Embryonic facial prominence (tissue), 1 donor: Measurements from ENCODE around the gene PRSS38.

Experiments
- DNase-seq: peaks from one replicate; pipeline ENCODE4 v3.0.0-alpha.2; 2016; ENCODE audit errors: extremely low spot score

PRSS38 gene

DNA sequence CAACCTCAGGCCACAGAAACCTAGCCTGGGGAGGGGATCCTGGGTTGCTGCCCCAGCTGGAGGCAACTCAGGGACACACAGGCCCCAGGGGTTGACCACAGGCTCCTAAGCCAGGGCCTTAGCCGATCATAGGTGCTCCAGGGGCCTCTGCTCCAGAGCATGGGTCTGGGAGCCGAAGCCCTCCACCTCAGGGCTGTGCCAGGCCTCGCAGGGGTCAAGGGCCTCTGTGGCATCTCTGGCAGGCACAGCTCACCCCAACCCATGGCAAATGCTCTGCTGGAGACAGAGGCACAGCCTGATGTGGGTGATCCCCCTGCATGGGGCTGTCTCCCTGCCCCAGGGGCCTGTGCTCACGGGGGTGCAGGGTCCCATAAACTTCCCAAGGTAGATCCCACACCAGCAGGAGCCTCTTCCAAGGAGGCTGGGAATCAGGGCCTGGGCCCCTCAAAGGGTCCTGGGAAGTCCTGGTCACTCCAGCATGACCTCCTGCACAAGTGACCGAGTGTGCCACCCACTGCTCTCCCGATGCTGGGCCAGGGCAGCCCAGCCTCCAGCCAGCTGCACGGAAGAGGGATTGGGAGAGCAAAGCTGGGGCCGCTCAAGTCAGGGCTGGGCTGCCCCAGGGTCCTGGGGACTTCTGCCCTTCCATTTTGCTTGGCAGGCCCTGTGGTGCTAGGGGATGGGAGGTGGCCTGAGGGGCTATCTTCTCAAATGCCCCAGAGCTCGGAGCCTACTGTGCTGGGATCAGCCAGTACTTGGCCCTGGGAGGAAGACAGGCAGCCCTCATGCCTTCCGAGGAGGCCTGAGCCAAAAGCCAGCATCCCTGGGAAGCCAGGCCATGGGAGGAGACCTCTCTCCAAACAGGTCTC is 22.2 kb upstream of the PRSS38 start:
- no peak for DNase-seq

DNA sequence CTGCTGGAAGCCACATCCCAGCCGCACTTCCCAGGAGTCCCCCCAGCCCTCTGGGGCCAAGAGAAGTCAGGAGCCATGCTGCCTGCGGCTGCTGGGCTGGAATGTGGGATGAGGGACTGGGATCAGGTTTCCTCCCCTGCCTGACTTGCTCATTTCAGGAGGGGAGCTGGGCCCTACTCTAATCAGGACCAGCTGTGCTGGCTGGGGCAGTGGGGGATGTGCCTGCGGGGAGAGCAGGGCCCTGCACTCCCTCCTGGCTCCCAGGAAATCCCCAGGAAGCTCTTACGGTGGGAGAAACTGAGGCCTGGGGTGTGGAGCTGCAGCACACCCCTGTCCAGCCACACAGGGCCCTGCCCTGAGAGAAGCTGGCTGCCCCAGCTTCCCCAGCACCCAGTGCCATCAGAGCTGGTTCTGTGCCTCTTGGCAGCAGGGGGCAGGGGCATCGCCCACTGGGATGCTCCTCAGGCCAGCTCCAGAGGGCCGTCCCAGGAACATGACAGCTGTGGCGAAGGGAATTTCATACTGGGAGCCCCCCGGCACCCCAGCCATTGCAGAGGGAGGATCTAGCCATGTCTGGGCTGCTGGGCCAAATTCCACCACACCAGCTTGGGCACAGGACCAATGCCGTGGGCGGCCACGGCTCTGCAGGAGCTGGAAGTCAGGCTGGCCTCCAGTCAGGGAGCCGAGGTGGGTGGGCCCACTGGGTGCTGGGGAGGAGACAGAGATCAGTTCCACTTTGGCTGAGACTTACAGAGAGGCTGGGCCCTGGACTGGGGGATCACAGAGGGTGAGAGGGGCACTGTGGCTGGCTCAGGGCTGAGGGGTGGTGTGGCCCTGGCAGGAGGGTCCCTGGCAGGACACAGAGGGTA is 21.3 kb upstream of the PRSS38 start:
- DNase-seq = peak; percentile 70

- DNase-seq = no peak
Measured at GRCh38 chr1:227794817-227795192, 20.7 kb upstream of the PRSS38 start.

GRCh38 chr1:227795732-227796131 is 19.7 kb upstream of the PRSS38 start:
- no peak for DNase-seq

DNA sequence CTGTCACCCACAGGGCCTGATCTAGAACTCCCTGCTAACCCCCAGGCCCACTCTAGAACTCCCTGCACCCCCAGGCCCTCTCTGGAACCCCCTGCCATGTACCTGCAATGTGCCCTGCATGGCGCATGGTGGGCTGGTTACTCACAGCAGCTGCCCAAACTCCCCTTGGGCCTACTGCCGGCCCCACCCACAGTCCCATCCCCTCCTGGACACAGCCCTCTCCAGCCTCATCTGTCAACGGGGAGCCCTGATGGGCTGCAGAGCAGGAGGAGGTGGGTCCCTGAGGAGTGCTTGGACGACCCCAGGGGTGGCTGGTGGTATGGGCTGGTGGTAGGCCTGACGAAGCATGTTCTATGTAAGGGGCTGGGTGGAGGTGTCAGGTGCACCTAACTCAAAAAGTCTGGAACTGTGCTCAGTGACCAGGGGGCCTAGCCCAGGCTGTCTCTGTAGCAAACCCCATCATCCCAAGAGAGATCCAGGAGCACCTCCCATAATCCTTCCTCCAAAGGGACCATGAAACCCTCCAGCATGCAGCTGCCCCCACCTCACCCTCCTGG is 19.0 kb upstream of the PRSS38 start:
- no peak for DNase-seq

- no peak for DNase-seq
Measured at GRCh38 chr1:227797144-227797543, 18.3 kb upstream of the PRSS38 start.

DNA sequence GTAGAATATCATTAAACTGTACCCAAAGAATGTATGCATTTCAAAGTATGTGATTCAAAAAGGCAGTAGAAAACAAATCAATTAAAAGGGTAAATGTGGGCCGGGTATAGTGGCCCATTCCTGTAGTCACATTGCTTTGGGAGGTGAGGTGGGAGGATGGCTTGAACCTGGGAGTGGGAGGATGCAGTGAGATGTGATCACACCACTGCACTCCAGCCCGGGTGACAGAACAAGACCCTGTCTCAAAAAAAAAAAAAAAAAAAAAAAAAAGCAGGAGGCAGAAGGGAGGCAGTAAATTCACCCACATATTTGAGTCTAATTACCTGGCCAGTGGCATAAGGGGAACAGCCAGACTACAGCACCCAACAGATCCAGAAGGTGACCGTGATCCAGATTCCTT is 17.9 kb upstream of the PRSS38 start:
- no peak for DNase-seq

- DNase-seq = no peak
Measured at GRCh38 chr1:227798078-227798802, 17.2 kb upstream of the PRSS38 start.

DNA sequence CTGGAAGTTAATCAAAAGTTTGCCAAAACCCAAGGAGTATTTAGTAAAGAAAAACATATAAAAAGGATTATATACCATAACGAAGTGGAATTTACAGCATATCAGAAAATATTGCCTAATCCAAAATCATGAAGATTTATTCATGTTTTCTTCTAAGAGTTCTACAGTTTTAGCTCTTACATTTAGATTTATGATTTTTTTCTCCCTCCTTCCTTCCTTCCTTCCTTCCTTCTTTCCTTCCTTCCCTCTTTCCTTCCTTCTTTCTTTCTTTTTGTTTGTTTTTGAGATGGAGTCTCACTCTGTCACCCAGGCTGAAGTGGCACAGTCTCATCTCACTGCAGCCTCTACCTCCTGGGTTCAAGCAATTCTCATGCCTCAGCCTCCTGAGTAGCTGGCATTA is 15.7 kb upstream of the PRSS38 start:
- no peak for DNase-seq

- no peak for DNase-seq
Measured at GRCh38 chr1:227803933-227804332, 11.5 kb upstream of the PRSS38 start.

DNA sequence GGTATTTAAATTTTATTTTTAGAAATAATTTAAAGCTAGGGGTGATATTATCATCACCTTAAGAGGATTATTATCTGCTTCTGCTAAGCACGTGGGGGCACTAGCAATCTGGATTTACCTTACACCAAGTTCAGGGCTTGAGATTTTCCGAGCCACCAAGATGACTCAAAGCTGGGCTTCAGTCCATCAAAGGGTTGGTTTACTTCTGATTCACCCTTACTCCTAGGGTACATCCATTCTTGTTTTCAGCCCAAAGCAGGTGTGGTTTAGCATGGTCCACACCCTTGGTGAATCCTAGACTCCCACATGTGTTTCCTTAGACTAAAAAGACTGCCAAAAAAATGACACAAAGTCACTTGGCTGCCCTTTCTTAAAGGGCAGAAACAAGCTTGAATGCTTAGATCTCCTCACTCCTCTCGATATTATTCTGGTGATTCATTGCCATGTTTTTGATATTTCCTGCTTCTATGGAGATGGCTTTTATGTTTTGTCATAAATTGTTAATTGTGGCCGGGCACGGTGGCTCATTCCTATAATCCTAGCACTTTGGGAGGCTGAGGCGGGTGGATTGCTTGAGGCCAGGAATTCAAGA is 9.8 kb upstream of the PRSS38 start:
- no peak for DNase-seq

DNA sequence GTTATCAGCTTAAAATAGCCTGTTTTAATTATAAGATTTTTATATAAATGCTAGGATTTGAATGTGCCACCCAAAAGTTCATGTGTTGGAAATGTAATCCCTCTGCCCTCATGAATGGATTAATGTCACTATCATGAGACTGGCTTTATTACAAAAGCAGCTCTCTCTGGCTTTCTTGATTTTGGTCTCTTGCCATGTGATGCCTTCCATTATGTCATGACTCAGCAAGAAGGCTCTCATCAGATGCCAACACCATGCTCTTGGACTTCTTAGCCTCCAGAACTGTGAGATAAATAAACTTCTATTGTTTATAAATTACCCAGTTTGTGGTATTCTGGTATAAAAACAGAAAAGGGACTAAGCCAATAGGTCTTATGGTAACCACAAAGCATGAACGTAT is 6.9 kb upstream of the PRSS38 start:
- no peak for DNase-seq

DNA sequence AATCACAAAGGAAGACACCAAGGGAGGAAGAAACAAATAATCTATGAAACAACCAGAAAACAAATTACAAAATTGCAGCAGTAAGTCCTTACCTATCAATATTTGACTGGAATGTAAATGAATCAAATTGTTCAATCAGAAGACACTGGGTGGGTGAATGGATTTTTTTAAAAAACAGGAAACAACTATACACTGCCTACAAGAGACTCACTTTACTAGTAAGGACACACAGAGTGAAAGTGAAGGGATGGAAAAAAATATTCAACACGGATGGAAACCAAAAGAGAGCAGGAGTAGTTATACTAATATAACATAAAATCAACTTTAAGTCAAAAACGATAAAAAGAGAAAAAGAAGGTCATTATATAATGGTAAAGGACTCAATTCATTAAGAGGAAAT is 6.4 kb upstream of the PRSS38 start:
- no peak for DNase-seq

DNA sequence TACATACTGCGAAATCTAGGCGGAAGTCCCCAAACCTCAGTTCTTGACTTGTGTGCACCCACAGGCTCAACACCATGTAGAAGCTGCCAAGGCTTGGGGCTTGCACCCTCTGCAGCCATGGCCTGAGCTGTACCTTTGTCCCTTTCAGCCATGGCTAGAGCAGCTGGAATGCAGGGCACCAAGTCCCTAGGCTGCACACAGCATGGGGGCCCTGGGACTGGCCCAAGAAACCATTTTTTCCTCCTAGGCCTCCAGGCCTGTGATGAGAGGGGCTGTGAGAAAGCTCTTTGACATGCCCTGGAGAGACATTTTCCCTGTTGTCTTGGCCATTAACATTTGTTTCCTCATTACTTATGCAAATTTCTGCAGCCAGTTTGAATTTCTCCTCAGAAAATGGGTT is 1.5 kb upstream of the PRSS38 start:
- no peak for DNase-seq

DNA sequence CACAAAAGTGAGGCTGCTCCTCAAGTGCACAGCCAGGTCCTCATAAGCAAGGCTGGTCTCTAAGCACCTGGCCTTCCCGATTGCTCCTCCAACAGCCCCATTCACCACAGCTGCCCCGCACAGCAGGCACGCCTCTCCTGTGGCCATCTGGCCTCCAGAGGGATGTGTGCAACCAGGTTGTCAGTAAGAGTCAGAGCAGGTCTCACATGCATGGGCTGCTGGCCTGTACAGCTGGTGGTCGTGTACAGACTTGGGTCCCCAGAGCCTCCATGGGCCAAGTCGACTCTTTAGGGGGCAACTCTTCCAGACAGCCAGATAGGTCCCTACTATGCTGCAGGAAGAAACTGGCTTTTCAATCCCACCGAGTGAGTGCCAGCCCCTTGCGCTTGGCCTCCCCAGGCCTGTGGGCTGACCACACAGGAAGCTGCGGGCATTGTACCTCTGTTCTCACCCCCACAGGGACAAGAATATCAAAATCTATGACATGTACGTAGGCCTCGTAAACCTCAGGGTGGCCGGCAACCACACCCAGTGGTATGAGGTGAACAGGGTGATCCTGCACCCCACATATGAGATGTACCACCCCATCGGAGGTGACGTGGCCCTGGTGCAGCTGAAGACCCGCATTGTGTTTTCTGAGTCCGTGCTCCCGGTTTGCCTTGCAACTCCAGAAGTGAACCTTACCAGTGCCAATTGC is 1.4 kb downstream of the PRSS38 start:
- no peak for DNase-seq

DNA sequence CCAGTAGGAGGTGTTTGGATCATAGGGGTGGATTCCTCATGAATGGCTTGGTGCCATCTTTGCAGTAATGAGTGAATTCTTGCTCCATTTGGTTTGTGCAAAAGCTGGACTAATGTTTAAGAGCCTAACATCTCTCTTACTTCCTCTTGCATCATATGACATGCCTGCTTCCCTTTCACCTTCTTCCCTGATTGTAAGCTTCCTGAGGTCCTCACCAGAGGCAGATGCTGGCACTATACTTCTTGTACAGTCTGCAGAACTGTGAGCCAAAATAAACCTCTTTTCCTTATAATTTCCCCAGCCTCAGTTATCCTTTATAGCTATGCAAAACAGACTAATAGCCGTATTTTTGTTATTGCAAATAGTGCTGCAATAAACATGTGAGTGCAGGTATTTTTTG is 8.1 kb downstream of the PRSS38 start:
- DNase-seq = no peak

- no peak for DNase-seq
Measured at GRCh38 chr1:227824204-227824603, 8.7 kb downstream of the PRSS38 start.

DNA sequence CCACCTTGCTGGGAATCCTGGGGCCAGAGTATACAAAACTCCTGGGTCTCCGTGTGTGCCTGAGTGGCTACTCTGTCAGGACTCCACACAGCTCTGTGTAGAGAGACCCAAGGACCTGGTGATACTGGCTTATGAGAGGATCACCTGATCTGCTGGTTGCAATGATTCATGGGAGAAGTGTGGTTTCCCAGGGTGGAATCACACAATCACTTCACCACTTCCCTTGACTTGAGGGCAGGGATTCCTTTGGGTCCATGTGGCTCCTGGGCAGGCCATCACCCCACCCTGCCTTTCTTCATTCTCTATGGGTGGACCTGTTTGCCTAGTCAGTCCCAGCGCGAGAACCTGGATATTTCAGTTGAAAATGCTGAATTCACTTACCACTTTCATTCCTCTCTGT is 13.3 kb downstream of the PRSS38 start:
- DNase-seq = no peak

GRCh38 chr1:227838181-227838580 is 22.7 kb downstream of the PRSS38 start:
- DNase-seq = no peak

DNA sequence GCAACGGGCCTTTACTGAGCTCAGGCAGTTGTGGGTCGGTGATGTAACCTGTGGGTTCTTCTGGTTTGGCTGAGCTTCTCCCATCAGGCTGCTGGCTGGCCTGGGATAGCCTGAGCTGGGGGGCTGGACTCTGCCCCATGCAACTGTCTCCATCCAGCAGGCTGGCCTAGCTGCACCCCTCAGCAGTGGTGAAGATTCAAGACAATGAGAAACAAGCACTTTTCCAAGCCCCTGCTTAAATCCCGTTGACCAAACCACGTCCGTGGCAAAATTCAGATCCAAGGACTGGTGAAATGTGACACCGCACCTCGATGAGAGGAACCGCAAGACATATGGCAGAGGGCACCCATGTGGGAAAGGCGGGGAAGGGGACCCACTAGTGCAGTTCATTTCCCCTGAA is 25.6 kb downstream of the PRSS38 start:
- no peak for DNase-seq
